GM12878 (cell line): Measurements from ENCODE around the gene GIGYF1. TPM values are rescaled to one million over a fixed set of nuclear protein-coding genes. Genes with fewer than 3 reads are reported as not detected.

Experiments
- ATAC-seq: fragments of 200-7000 bp; cut with Tn5 transposase; 3 replicates; pipeline ENCODE4 v1.9.1; 2020; ENCODE audit warnings: mild to moderate bottlenecking, moderate library complexity
- BruUV-seq: library from RNA; stranded (reverse); fragments of 400-500 nt; replicated peaks from 2 replicates; lab custom pipeline; 2021; lab: Mats Ljungman, UMichigan
- CTCF ChIA-PET: fragments of 300-600 bp; sonication (Branson Sonifier 250); formaldehyde crosslinking; extraction: SDS; loops from one replicate; lab custom pipeline; 2021; ENCODE audit warnings: inconsistent platforms; lab: Yijun Ruan, JAX
- POLR2A ChIA-PET: fragments of 350-600 bp; formaldehyde crosslinking; extraction: SDS; loops from one replicate; lab custom pipeline; 2021; ENCODE audit warnings: inconsistent platforms; lab: Charles Lee
- RAD21 ChIA-PET: fragments of 300-600 bp; sonication (Branson Sonifier 250); formaldehyde crosslinking; loops from one replicate; lab custom pipeline; 2023; ENCODE audit warnings: antibody characterized with exemption; ENCODE audit not compliant: unreplicated experiment; lab: Charles Lee
- SMC1A ChIA-PET: fragments of 300-600 bp; sonication (Branson Sonifier 250); formaldehyde crosslinking; loops from one replicate; lab custom pipeline; 2023; ENCODE audit not compliant: unreplicated experiment, uncharacterized antibody; lab: Charles Lee
- DNase-seq: peaks from one replicate; pipeline ENCODE4 v3.0.0-alpha.2; 2011; ENCODE audit warnings: low read depth, low spot score
- FAIRE-seq: peaks from 3 replicates; lab custom pipeline; 2011; peaks lifted over from hg19 to GRCh38; lab: Jason Lieb, UNC
- H2AFZ ChIP-seq: 2 replicates; pipeline ENCODE4 v1.6.0; 2011; ENCODE audit warnings: low read depth, low read length, control low read depth; ENCODE audit not compliant: control insufficient read depth
- H3K27ac ChIP-seq: 2 replicates; pipeline ENCODE4 v1.5.1; 2011; ENCODE audit warnings: control low read depth; ENCODE audit not compliant: control insufficient read depth, insufficient read depth
- H3K27me3 ChIP-seq, 2 experiments: replicated peaks in 1 of 2; 2 replicates each; pipeline versions ENCODE4 v1.6.0 to v1.6.1; 2011; ENCODE audit warnings: low read length in 1 of 2; ENCODE audit not compliant: control insufficient read depth in 2 of 2, insufficient read depth in 2 of 2
- H3K36me3 ChIP-seq, 2 experiments: 2 replicates each; pipeline ENCODE4 v1.5.1; 2011; ENCODE audit warnings: low read length in 1 of 2; ENCODE audit not compliant: control insufficient read depth in 2 of 2, insufficient read depth in 2 of 2
- H3K4me1 ChIP-seq: 2 replicates; pipeline ENCODE4 v1.6.1; 2011; ENCODE audit warnings: mild to moderate bottlenecking, low read length, moderate library complexity, mixed read lengths; ENCODE audit not compliant: control insufficient read depth, insufficient read depth
- H3K4me2 ChIP-seq: 2 replicates; pipeline ENCODE4 v1.6.0; 2011; ENCODE audit warnings: control low read depth; ENCODE audit not compliant: control insufficient read depth, insufficient read depth
- H3K4me3 ChIP-seq: fragments of 200-600 bp; sonication (generic); 2 replicates; pipeline ENCODE4 v1.5.1; 2016
- H3K79me2 ChIP-seq: 2 replicates; pipeline ENCODE4 v1.6.0; 2011; ENCODE audit warnings: low read length; ENCODE audit not compliant: control insufficient read depth, insufficient read depth
- H3K9ac ChIP-seq: 2 replicates; pipeline ENCODE4 v1.8.0; 2011; ENCODE audit warnings: low read length, control low read depth, mixed read lengths; ENCODE audit not compliant: control insufficient read depth, insufficient read depth
- H3K9me3 ChIP-seq: replicated peaks from 3 replicates; pipeline ENCODE4 v1.5.1; 2011; ENCODE audit warnings: mild to moderate bottlenecking, low read length; ENCODE audit not compliant: control insufficient read depth, insufficient read depth
- H4K20me1 ChIP-seq: 2 replicates; pipeline ENCODE4 v1.6.0; 2011; ENCODE audit not compliant: control insufficient read depth, insufficient read depth
- POLR2A ChIP-seq: IDR thresholded peaks from 2 replicates; pipeline ENCODE4 v1.6.1; 2011; ENCODE audit warnings: low read depth, mild to moderate bottlenecking, low read length
- WGBS: methylation state at CpG from one replicate; pipeline ENCODE4 v1.1.6; 2016; ENCODE audit warnings: low lambda C conversion rate; ENCODE audit not compliant: insufficient replicate concordance, insufficient coverage; ENCODE audit errors: missing lambda C conversion rate; 5-methylcytosine and 5-hydroxymethylcytosine counted together
- in situ Hi-C: fragments of 300-500 bp; cut with MboI; formaldehyde crosslinking; loops from 9 replicates; pipeline ENCODE4 v1.14.3; 2018; ENCODE audit warnings: mixed read lengths
- intact Hi-C: fragments of 100-400 bp; cut with micrococcal nuclease; formaldehyde crosslinking; loops from one replicate; pipeline ENCODE4 v1.14.2; 2022; ENCODE audit not compliant: unreplicated experiment
- polyA plus RNA-seq, 11 experiments: library from polyadenylated mRNA; depleted of rRNA in 4 of 11; unstranded in 6 of 11; stranded (reverse) in 5 of 11; fragments of >200 nt; fragmentation: Nextera tagmentation in 4 of 11; fragmentation: Illumina TruSeq in 1 of 11; extraction: Ambion mirVana in 4 of 11; extraction: Trizol in 1 of 11; gene quantifications; 1 replicate in 1 of 11; 2 replicates in 10 of 11; pipeline versions ENCODE4 v1.2.1 to v1.2.3, GENCODE V29; 2011 to 2016; ENCODE audit warnings: inconsistent platforms in 2 of 11, missing spikeins in 2 of 11, low read depth in 1 of 11
- total RNA-seq, 4 experiments: library from RNA; depleted of rRNA in 3 of 4; stranded (reverse); fragments of >200 nt in 3 of 4; fragmentation: Illumina TruSeq in 1 of 4; extraction: Trizol in 1 of 4; gene quantifications; 2 replicates each; pipeline versions ENCODE4 v1.2.1 to v1.2.3, GENCODE V29; 2013 to 2021
- TF ChIP-seq, protein P1 (sequence below): fragments of 450-650 bp; IDR thresholded peaks from 2 replicates; pipeline ENCODE4 v1.6.1; 2017; ENCODE audit warnings: mild to moderate bottlenecking, moderate library complexity

Gene GIGYF1
- total and polyA plus RNA-seq, 10 of the 15 experiments (the other 5 are each of a cell fraction or from before 2014, with no cell fraction given), result 0.31 to 47.2 (median 9.9) TPM

DNA sequence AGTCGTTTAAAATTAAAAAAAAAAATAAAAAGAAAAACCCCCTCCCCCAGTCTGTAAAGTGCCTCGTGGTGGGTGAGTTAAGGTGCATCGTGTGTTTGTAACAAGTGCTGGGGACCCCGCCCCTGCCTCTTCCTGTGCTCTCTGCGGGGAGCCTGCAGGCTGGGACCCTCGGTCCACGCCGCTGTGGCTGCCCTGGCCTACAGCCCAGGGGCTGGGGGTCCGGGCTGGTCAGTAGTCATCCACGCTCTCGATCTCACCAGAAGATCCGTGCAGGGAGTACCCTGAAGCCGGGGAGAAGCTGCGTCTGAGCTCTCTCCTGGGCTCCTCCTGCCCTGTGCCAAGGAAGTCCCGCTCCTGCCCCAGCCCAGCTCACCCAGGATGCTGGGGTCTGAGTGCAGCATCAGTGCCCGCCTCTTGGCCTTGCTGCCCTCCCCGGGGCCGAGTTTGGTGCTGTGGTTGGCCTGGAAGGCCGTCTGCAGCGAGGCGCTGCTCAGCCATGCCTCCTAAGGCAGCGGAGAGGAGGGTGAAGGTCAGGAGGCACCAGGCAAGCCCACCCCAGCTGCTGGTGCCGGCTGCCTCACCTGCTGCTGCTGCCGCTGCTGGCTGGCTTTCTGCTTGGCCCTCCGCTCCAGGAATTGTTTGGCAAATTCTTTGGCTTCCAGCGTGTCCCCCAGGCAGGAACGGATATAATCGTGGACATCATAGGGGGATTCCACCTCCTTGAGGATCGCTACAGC, 12.4 kb downstream of the GIGYF1 start:
- WGBS, result 77% methylated on average over 29 of the region's 29 CpGs
- ChIA-PET POLR2A (interaction anchor here (0.5 kb wide), 1 partner anchor 22 kb away, joined by 3 read pairs; no protein-coding TSS in a partner anchor), RAD21 (no interaction called here), SMC1A (no interaction called here), CTCF (interaction anchor here (0.6 to 6.3 kb wide), 4 partner anchors 9 to 69 kb away, joined by 3 to 57 read pairs (median 5); partner anchors contain the start of genes MOSPD3 and POP7)
- Histone ChIP-seq H4K20me1 (no peaks in the 10 kb centered on the region), H3K27me3 (no peaks in the 10 kb centered on the region), H3K79me2 (no peaks in the 10 kb centered on the region), H3K9ac (no peak overlapping the region), H3K9me3 (no peaks in the 10 kb centered on the region), H3K36me3 (peaks cover 4 to 59% of the 10 kb centered on the region in 2 experiments; a peak in 3 of 4 replicates), H3K4me2 (no peak overlapping the region), H3K4me1 (no peaks in the 10 kb centered on the region), H2AFZ (no peak overlapping the region), H3K4me3 (no peak overlapping the region), H3K27ac (no peak overlapping the region)
- no TSS peak for BruUV-seq
- DNase-seq, result no peak
- intact Hi-C loops, result no loop called here
- peak; percentile 67; the same call in 1 of the 2 replicates for TF ChIP-seq POLR2A
- TF ChIP-seq, protein P1, sequence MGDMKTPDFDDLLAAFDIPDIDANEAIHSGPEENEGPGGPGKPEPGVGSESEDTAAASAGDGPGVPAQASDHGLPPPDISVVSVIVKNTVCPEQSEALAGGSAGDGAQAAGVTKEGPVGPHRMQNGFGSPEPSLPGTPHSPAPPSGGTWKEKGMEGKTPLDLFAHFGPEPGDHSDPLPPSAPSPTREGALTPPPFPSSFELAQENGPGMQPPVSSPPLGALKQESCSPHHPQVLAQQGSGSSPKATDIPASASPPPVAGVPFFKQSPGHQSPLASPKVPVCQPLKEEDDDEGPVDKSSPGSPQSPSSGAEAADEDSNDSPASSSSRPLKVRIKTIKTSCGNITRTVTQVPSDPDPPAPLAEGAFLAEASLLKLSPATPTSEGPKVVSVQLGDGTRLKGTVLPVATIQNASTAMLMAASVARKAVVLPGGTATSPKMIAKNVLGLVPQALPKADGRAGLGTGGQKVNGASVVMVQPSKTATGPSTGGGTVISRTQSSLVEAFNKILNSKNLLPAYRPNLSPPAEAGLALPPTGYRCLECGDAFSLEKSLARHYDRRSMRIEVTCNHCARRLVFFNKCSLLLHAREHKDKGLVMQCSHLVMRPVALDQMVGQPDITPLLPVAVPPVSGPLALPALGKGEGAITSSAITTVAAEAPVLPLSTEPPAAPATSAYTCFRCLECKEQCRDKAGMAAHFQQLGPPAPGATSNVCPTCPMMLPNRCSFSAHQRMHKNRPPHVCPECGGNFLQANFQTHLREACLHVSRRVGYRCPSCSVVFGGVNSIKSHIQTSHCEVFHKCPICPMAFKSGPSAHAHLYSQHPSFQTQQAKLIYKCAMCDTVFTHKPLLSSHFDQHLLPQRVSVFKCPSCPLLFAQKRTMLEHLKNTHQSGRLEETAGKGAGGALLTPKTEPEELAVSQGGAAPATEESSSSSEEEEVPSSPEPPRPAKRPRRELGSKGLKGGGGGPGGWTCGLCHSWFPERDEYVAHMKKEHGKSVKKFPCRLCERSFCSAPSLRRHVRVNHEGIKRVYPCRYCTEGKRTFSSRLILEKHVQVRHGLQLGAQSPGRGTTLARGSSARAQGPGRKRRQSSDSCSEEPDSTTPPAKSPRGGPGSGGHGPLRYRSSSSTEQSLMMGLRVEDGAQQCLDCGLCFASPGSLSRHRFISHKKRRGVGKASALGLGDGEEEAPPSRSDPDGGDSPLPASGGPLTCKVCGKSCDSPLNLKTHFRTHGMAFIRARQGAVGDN, result no peak
- in situ Hi-C loops, result loop anchor here (25.0 kb wide), 1 partner anchor 219 kb away; the partner anchor contains the start of gene SPACDR
- no peak for FAIRE-seq
- ATAC-seq, result no peak
